ENCODE measurements around the gene THADA. TPM values are rescaled to one million over a fixed set of nuclear protein-coding genes. Genes with fewer than 3 reads are reported as not detected.

Gene THADA
- total and polyA plus RNA-seq, 8 donors = 32.9 to 42.7 (median 37.2) TPM

DNA sequence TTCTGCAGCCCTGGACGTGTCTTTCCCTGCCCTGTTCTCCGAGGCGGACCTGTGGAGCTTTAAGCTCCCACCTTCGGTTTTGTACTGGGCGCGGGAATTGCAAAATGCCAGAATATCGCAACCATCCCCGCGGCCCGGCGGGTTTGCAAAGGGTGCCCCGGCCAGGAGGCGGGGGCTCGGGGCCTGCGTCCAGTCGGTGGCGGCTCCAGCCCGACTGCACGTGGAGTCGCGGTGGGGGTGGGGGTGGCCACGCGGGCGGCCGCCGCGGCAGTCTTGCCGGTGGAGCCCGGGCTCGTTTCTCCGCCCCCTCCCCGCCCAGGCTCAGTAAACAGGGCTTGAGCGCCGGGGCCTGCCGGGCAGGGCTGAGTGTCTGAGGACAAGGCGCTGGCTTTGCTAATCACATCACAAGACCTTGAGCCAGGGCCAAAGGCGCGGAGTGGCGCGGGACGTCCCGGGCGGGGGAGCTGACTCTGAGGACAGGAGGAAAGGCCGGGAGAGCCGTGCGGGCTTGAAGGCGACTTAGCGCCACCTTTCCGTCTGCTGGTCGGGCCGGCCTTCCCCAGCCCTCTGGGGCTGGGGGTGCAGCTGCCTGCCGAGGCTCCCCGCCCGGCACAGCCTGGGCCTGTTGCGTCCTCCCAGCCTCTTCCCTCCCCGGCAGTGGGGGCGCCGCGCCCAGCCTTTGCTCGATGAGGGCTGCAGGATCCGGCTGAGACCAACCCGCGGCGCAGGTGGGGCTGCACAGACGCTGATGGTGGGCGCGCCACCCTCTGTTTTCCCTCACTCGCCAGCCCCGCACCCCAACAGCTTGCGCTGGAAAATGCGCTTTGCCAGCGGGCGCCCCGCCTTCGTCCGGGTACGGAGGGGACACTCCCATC is 368.6 kb downstream of the THADA start:
- Histone ChIP-seq H3K27me3 (no peaks in the 10 kb centered on the region), H3K27ac (peak overlapping the region; percentile 99), H3K9me3 (no peaks in the 10 kb centered on the region), H3K4me3 (peak overlapping the region; percentile 72 to 83), H3K4me1 (peaks cover 7 to 42% of the 10 kb centered on the region in 2 donors), H3K36me3 (peaks cover 0 to 30% of the 10 kb centered on the region in 2 donors)
- TF ChIP-seq, protein P1, sequence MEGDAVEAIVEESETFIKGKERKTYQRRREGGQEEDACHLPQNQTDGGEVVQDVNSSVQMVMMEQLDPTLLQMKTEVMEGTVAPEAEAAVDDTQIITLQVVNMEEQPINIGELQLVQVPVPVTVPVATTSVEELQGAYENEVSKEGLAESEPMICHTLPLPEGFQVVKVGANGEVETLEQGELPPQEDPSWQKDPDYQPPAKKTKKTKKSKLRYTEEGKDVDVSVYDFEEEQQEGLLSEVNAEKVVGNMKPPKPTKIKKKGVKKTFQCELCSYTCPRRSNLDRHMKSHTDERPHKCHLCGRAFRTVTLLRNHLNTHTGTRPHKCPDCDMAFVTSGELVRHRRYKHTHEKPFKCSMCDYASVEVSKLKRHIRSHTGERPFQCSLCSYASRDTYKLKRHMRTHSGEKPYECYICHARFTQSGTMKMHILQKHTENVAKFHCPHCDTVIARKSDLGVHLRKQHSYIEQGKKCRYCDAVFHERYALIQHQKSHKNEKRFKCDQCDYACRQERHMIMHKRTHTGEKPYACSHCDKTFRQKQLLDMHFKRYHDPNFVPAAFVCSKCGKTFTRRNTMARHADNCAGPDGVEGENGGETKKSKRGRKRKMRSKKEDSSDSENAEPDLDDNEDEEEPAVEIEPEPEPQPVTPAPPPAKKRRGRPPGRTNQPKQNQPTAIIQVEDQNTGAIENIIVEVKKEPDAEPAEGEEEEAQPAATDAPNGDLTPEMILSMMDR (IDR thresholded peaks at IDR 0.05) = no peak
- peak; percentile 92 to 98 (median 95) for DNase-seq
- intact Hi-C loops (cut with DNase I) = loop anchor here (5.0 to 10.0 kb wide), 4 partner anchors 92 to 262 kb away; no protein-coding TSS in a partner anchor
- ATAC-seq = peak; percentile 74

DNA sequence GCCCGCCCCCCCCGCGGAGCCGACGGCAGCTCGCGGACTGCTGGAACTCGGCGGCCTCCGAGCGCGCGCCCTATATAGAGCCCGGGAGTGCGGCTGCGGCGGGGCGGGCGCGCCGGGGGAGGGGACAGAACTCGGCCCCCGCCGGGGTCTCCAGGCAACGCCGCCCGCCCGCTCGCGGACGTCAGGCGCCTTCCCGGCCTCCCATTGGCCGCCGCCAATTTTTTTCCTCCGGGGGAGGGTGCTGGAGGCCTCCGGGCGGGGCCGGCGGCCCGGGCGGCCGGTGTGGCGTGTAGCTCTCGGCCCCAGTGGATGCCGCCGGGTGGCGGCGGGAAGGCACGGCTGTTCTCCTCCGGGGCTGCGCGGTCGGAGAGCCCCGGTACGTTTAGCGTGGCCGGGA is 369.3 kb downstream of the THADA start, which contains the start of gene ZFP36L2:
Gene ZFP36L2, minus strand, starts transcription at position 49 of the 397 bp plus-strand sequence. CDS start 291 bp downstream, outside the sequence.
- intact Hi-C loops (cut with DNase I) = loop anchor here (5.0 to 10.0 kb wide), 4 partner anchors 92 to 262 kb away; no protein-coding TSS in a partner anchor
- DNase-seq (peak; percentile 95 to 99 (median 98)), ATAC-seq (peak; percentile 77)
- no peaks in the 10 kb centered on the region for H3K27me3 ChIP-seq
- peak within 1 kb of the TSS; percentile 72 to 83 for H3K4me3 ChIP-seq
- H3K9me3 ChIP-seq = no peaks in the 10 kb centered on the region
- H3K27ac ChIP-seq = peak within 1 kb of the TSS; percentile 99
- H3K4me1 ChIP-seq = peaks cover 11 to 49% of the 10 kb centered on the region in 2 donors
- TF ChIP-seq, protein P1 (IDR thresholded peaks at IDR 0.05) = peak in 1 of 2 donors; percentile 17
- H3K36me3 ChIP-seq = peaks cover 0 to 30% of the 10 kb centered on the region in 2 donors

DNA sequence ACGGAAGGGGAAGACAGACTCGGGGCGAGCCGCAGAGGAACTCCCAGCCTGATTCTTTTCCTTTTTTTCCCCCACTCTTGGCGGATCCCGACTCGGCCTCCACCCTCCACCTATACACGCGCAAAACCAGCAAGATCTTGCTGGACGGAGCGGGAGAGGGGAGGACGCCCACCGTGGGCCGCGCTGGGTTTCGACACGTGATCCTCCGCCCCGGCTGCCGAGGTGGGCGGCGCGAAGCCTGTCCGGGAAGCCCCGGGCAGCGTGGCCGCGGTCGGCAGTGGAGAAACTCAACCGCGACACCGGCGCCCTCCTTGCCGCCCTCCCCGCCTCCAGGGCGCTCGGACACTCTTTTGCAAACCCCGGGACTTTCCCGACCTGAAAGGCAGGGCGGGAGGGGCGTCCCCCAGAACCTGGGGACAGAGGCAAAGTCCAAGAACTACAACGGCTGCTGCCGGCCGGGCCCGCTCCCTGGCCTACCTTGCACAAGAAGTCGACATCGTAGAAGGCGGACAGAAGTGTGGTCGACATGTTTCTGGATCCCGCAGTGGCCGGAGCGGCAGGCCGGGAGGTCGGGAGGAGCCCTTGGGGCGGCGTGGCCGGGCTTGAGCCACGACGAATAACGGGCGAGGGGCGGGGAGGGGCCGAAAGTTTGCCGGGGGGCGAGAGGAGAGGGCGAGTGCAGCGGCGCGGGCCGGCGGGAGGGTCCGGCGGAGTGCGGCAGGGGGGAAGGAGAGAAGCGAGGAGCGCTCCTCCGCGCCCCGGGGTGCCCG is 369.9 kb downstream of the THADA start:
- intact Hi-C loops (cut with DNase I) = loop anchor here (5.0 to 10.0 kb wide), 4 partner anchors 91 to 261 kb away; no protein-coding TSS in a partner anchor
- peak in 3 of 4 donors; percentile 64 to 94 (median 80) for DNase-seq
- Histone ChIP-seq H3K27me3 (no peaks in the 10 kb centered on the region), H3K36me3 (peaks cover 0 to 30% of the 10 kb centered on the region in 2 donors), H3K27ac (peak overlapping the region; percentile 99), H3K4me3 (peak overlapping the region; percentile 72 to 83), H3K9me3 (no peaks in the 10 kb centered on the region), H3K4me1 (peaks cover 17 to 54% of the 10 kb centered on the region in 2 donors)
- TF ChIP-seq, protein P1 (IDR thresholded peaks at IDR 0.05) = no peak
- peak; percentile 5 for ATAC-seq

DNA sequence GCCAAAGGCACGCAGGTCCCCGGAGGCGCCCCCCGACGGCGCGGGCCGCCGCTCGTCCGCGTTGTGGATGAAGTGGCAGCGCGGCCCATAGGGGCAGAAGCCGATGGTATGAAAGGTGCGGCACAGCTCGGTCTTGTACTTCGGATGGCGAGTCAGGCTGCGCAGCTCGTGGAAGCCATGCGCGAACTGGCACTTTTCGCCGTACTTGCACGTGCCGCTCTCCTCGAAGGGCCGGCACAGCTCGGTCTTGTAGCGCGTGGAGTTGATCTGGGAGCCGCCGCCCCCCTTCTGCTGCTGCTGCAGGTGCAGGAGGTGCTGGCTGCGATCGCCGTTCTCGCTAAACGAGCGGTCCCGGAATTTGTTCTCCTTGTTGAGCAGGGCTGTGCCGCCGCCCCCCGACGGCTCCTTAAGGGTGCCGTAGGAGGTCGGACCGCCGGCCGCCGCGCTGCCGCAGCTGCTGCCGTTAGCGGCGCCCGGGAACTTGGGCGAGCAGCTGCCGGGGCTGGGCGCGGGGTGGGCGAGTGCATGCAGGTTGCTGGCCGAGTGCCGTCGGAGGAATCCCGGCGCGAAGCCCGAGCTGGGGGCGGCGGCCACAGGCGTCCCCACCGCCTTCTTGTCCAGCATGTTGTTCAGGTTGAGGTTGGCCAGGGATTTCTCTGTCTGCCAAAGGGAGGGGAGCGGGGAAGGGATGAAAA is 370.6 kb downstream of the THADA start:
- peak overlapping the region; percentile 72 to 83 for H3K4me3 ChIP-seq
- H3K36me3 ChIP-seq = peaks cover 0 to 24% of the 10 kb centered on the region in 2 donors
- DNase-seq = peak; percentile 54 to 91 (median 70)
- H3K9me3 ChIP-seq = no peaks in the 10 kb centered on the region
- no peak for ATAC-seq
- intact Hi-C loops (cut with DNase I) = loop anchor here (5.0 to 10.0 kb wide), 4 partner anchors 90 to 260 kb away; no protein-coding TSS in a partner anchor
- no peaks in the 10 kb centered on the region for H3K27me3 ChIP-seq
- peak overlapping the region; percentile 99 for H3K27ac ChIP-seq
- H3K4me1 ChIP-seq = peaks cover 24 to 62% of the 10 kb centered on the region in 2 donors
- TF ChIP-seq, protein P1 (IDR thresholded peaks at IDR 0.05) = no peak
